C4-2B (cell line): ENCODE data around the gene IL16.

Source experiments
- ZFX ChIP-seq: fragments of 450-650 bp; IDR thresholded peaks from 2 replicates; pipeline ENCODE4 v1.6.1; 2017
- TF ChIP-seq, protein P1 (sequence below): fragments of 450-650 bp; conservative IDR thresholded peaks from 2 replicates; pipeline ENCODE4 v1.5.1; 2017; ENCODE audit warnings: mild to moderate bottlenecking

DNA sequence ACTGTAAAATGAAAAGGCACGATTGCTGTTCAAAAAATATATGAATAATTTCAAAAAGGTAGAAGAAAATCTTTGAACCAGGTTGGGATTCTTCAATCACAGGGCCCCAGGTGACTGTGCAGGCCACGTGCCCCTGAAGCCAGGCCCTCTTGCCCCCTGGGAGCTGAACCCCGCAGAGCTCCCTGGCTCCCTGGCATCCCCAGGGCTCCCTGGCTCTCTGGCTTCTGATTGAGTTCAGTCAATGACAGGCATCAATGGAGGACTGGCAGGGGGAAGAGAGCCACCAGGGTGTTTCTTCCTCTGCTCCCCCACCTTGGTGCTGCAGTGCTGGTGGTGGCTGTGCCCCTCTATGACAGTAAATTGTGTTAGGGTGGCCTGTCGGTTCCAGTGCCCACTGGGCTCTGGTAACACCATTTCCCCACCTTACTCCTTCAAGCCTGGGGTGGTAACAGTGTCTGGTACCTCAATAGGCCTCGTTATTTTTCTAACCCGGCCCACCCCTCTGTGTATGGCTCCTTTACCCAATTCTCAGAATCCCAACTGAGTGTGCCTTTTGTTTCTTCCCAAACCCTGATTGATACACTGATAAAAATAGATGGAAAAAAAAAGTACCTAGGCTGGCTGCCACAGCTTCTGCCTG lies 64.6 kb downstream of the IL16 start:
- TF ChIP-seq, protein P1, sequence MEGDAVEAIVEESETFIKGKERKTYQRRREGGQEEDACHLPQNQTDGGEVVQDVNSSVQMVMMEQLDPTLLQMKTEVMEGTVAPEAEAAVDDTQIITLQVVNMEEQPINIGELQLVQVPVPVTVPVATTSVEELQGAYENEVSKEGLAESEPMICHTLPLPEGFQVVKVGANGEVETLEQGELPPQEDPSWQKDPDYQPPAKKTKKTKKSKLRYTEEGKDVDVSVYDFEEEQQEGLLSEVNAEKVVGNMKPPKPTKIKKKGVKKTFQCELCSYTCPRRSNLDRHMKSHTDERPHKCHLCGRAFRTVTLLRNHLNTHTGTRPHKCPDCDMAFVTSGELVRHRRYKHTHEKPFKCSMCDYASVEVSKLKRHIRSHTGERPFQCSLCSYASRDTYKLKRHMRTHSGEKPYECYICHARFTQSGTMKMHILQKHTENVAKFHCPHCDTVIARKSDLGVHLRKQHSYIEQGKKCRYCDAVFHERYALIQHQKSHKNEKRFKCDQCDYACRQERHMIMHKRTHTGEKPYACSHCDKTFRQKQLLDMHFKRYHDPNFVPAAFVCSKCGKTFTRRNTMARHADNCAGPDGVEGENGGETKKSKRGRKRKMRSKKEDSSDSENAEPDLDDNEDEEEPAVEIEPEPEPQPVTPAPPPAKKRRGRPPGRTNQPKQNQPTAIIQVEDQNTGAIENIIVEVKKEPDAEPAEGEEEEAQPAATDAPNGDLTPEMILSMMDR, result no peak
- no peak for TF ChIP-seq ZFX
